ENCODE data around the gene COMP.

COMP gene

GRCh38 chr19:18795540-18795939 is 4.4 kb upstream of the COMP start:
- no peak for TF ChIP-seq CTCF (conservative IDR thresholded peaks at IDR 0.05; ENCODE audit: low read length)
- no peak for TF ChIP-seq EZH2phosphoT487 (IDR thresholded peaks at IDR 0.05; ENCODE audit: borderline replicate concordance)
- Histone ChIP-seq H3K9me3 (ENCODE audit: insufficient read depth, low read depth, low read length) (no peaks in the 10 kb centered on the region), H3K9me2 (replicated peaks; ENCODE audit: low read depth, low read length) (no peaks in the 10 kb centered on the region), H2AFZ (ENCODE audit: low read length) (no peak overlapping the region), H3K4me1 (ENCODE audit: insufficient read depth, low read length, poor library complexity, severe bottlenecking) (no peaks in the 10 kb centered on the region), H4K20me1 (ENCODE audit: insufficient read depth, low read length, poor library complexity, severe bottlenecking) (no peaks in the 10 kb centered on the region), H3K4me3 (ENCODE audit: low read length, poor library complexity, severe bottlenecking) (no peak overlapping the region), H3K27me3 (ENCODE audit: insufficient read depth, low read length, poor library complexity, severe bottlenecking) (no peaks in the 10 kb centered on the region), H3K4me2 (ENCODE audit: low read depth, low read length, poor library complexity, severe bottlenecking) (no peak overlapping the region), H3F3A (ENCODE audit: low read depth) (no peaks in the 10 kb centered on the region), H3K9ac (ENCODE audit: low read depth, low read length, poor library complexity, severe bottlenecking) (no peak overlapping the region), H3K79me2 (ENCODE audit: insufficient read depth, low read length) (no peaks in the 10 kb centered on the region), H3K36me3 (ENCODE audit: insufficient read depth, low read length) (no peaks in the 10 kb centered on the region)

DNA sequence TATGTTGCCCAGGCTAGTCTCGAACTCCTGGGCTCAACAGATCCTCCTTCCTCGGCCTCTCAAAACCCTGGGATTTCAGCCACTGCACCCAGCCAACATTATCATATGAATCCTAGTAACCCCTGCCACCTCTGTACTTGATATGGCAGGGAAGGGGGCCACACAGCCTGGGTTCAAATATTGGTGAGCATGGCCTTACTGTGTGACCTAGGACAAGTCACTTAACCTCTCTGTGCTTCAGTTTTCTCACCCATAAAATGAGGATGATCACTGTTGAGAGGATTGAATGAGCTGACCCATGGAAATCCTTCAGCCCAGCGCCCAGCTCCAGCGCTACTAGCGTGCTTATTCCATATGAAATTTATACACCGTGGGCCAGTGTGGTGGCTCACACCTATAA is 3.6 kb upstream of the COMP start:
- Histone ChIP-seq H3K36me3 (ENCODE audit: insufficient read depth, low read length) (no peaks in the 10 kb centered on the region), H3K4me3 (ENCODE audit: low read length, poor library complexity, severe bottlenecking) (no peak overlapping the region), H3K9ac (ENCODE audit: low read depth, low read length, poor library complexity, severe bottlenecking) (no peak overlapping the region), H3K79me2 (ENCODE audit: insufficient read depth, low read length) (no peaks in the 10 kb centered on the region), H4K20me1 (ENCODE audit: insufficient read depth, low read length, poor library complexity, severe bottlenecking) (no peaks in the 10 kb centered on the region), H3K4me1 (ENCODE audit: insufficient read depth, low read length, poor library complexity, severe bottlenecking) (no peaks in the 10 kb centered on the region), H3K9me3 (ENCODE audit: insufficient read depth, low read depth, low read length) (no peaks in the 10 kb centered on the region), H3K4me2 (ENCODE audit: low read depth, low read length, poor library complexity, severe bottlenecking) (no peak overlapping the region), H3F3A (ENCODE audit: low read depth) (no peaks in the 10 kb centered on the region), H3K27me3 (ENCODE audit: insufficient read depth, low read length, poor library complexity, severe bottlenecking) (no peaks in the 10 kb centered on the region), H2AFZ (ENCODE audit: low read length) (no peak overlapping the region), H3K9me2 (replicated peaks; ENCODE audit: low read depth, low read length) (no peaks in the 10 kb centered on the region)
- TF ChIP-seq CTCF (conservative IDR thresholded peaks at IDR 0.05; ENCODE audit: low read length): no peak
- no peak for TF ChIP-seq EZH2phosphoT487 (IDR thresholded peaks at IDR 0.05; ENCODE audit: borderline replicate concordance)

DNA sequence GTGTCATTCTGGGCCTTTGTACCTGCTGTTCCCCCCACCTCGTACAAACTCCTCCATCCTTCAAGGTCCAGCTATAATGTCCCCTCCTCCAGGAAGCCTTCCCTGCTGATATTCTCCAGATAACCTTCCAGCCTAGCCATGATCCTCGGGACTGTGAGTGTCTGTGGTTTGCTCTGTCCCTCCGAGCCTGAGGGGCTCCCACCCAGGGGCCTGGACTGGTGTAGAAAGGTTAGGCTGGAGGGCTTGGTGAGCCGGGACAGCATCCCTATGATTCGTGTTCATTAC is 2.9 kb upstream of the COMP start:
- Histone ChIP-seq H3K9me2 (replicated peaks; ENCODE audit: low read depth, low read length) (no peaks in the 10 kb centered on the region), H3K27me3 (ENCODE audit: insufficient read depth, low read length, poor library complexity, severe bottlenecking) (no peaks in the 10 kb centered on the region), H3K9me3 (ENCODE audit: insufficient read depth, low read depth, low read length) (no peaks in the 10 kb centered on the region), H3F3A (ENCODE audit: low read depth) (no peaks in the 10 kb centered on the region), H3K4me1 (ENCODE audit: insufficient read depth, low read length, poor library complexity, severe bottlenecking) (no peaks in the 10 kb centered on the region), H3K9ac (ENCODE audit: low read depth, low read length, poor library complexity, severe bottlenecking) (no peak overlapping the region), H2AFZ (ENCODE audit: low read length) (no peak overlapping the region), H3K36me3 (ENCODE audit: insufficient read depth, low read length) (no peaks in the 10 kb centered on the region), H4K20me1 (ENCODE audit: insufficient read depth, low read length, poor library complexity, severe bottlenecking) (no peaks in the 10 kb centered on the region), H3K79me2 (ENCODE audit: insufficient read depth, low read length) (no peaks in the 10 kb centered on the region), H3K4me2 (ENCODE audit: low read depth, low read length, poor library complexity, severe bottlenecking) (no peak overlapping the region), H3K4me3 (ENCODE audit: low read length, poor library complexity, severe bottlenecking) (no peak overlapping the region)
- TF ChIP-seq CTCF (conservative IDR thresholded peaks at IDR 0.05; ENCODE audit: low read length) (no peak), EZH2phosphoT487 (IDR thresholded peaks at IDR 0.05; ENCODE audit: borderline replicate concordance) (no peak)
